ENCODE measurements around the gene ADAR. TPM values are rescaled to one million over a fixed set of nuclear protein-coding genes. Genes with fewer than 3 reads are reported as not detected.

The ADAR gene
- total RNA-seq, 4 donors from 2014 or later = 67.9 to 139 (median 100) TPM

GRCh38 chr1:154593390-154593789, 14.6 kb downstream of the ADAR start:
- no peak for DNase-seq (ENCODE audit: low spot score)
- TF ChIP-seq CTCF (IDR thresholded peaks at IDR 0.05) = no peak
- ATAC-seq (ENCODE audit: low FRiP score) = no peak

GRCh38 chr1:154591206-154591605, 16.8 kb downstream of the ADAR start:
- no peak for TF ChIP-seq CTCF (IDR thresholded peaks at IDR 0.05)
- DNase-seq (ENCODE audit: low spot score) = no peak
- ATAC-seq (ENCODE audit: low FRiP score) = no peak

GRCh38 chr1:154590756-154591155, 17.2 kb downstream of the ADAR start:
- ATAC-seq (ENCODE audit: low FRiP score) (no peak), DNase-seq (ENCODE audit: low spot score) (no peak)
- no peak for TF ChIP-seq CTCF (IDR thresholded peaks at IDR 0.05)

- no peak for TF ChIP-seq CTCF (IDR thresholded peaks at IDR 0.05)
- no peak for DNase-seq (ENCODE audit: low spot score)
- ATAC-seq (ENCODE audit: low FRiP score) = no peak
These were observed 18.2 kb downstream of the ADAR start for GRCh38 chr1:154589780-154590179.

GRCh38 chr1:154586641-154587040, 21.3 kb downstream of the ADAR start:
- ATAC-seq (ENCODE audit: low FRiP score) (no peak), DNase-seq (ENCODE audit: low spot score) (no peak)
- no peak for TF ChIP-seq CTCF (IDR thresholded peaks at IDR 0.05)

- TF ChIP-seq CTCF (IDR thresholded peaks at IDR 0.05) = no peak
- ATAC-seq (ENCODE audit: low FRiP score) (no peak), DNase-seq (ENCODE audit: low spot score) (no peak)
These were observed 21.8 kb downstream of the ADAR start for GRCh38 chr1:154586231-154586630.

GRCh38 chr1:154584267-154584994, 23.6 kb downstream of the ADAR start:
- TF ChIP-seq CTCF (IDR thresholded peaks at IDR 0.05) = no peak
- DNase-seq (ENCODE audit: low spot score) = no peak
- no peak for ATAC-seq (ENCODE audit: low FRiP score)

Data from omental fat pad (tissue), 4 donors.